GM21717 (cell line): ENCODE measurements around the gene PRKAA2.

Source experiments
- ATAC-seq: cut with Tn5 transposase; IDR thresholded peaks from one replicate; pipeline ENCODE4 v1.9.1; 2021; ENCODE audit warnings: mild to moderate bottlenecking, moderate library complexity; ENCODE audit not compliant: unreplicated experiment

PRKAA2 gene

DNA sequence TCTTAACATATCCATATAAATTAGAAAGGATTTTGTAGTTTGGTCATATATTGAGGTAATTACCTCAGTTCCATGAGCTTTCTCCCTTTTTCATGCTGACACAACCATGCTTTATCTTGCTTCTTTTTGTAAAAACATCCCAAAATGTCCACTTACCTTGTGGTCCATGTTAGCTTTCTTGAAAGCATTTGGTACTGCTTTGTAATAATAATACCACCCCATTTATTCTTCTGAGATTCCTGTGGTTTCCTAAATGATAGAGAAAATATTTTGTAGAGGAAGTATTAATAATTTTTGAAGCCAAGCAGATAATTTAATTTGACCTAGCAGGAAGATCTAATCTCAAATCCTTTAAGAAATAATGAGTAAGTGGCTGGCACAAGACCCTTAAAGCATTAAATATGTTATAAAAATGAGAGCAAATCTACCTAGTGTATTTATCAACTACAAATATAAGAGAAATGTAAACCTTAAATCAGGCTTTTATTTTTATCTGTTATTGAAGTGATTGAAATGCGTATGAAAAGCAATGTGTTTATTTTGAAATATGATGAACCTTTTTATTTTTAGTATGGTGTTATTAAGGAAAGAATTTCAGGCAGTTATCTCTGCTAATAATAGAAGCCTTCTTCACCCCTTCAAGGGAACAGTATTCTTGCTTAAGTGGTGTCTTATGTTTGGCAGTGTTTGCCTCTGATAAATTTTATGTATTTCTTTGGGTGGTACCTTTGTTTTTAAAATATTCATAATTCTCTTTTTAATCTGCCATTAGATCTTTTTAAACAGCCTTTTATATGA, 9.2 kb downstream of the PRKAA2 start:
- no peak for ATAC-seq

DNA sequence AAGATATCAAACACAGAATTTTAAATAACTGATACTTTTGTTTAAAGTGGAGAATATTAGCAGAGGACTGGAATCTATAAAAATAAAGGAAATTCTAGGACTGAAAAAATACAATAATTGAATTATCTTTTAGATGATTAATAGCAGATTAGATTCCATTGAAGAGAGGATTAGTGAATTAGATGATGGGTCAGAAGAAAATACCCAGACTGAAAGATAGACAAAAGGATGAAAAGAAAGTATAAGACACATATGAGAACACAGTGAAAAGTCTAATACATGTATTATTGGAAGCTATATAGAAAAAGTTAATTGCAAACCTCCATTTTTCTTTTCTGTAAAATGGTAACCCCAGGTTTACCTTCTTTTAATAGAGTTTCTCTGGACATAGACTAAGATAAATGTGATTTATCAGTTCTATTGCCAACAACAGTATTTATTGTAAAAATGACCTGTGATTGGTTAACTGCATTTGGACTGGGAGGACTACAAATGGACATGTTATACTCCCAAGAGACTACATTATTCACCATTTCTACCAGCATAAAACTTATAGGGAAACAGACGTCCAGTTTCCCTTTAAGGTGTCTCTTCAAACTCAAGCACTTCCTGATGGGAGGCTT, 11.0 kb downstream of the PRKAA2 start:
- ATAC-seq = no peak

- no peak for ATAC-seq
These were observed 13.1 kb downstream of the PRKAA2 start for GRCh38 chr1:56658254-56658653.

- ATAC-seq = no peak
These were observed 15.2 kb downstream of the PRKAA2 start for GRCh38 chr1:56660293-56660692.

DNA sequence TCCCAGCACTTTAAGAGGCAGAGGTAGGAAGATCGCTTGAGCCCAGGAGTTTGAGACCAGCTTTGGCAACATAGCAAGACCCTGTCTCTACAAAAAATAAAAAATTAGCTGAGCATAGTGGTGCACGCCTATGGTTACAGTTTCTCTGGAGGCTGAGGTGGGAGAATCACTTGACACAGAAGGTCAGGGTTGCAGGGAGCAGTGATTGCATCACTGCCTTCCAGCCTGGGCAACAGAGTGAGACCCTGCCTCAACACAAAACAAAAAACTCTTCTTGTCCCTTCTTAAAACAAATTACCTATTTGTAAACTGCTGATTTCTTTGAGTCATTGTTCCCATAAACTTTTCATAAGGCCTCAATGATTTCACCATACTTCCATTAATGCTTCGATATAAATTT, 18.7 kb downstream of the PRKAA2 start:
- no peak for ATAC-seq

- ATAC-seq = no peak
These were observed 20.3 kb downstream of the PRKAA2 start for GRCh38 chr1:56665384-56665783.

GRCh38 chr1:56666112-56666608, 21.0 kb downstream of the PRKAA2 start:
- ATAC-seq = no peak

GRCh38 chr1:56670350-56670749, 25.2 kb downstream of the PRKAA2 start:
- ATAC-seq = no peak

- no peak for ATAC-seq
These were observed 26.0 kb downstream of the PRKAA2 start for GRCh38 chr1:56671085-56671484.

DNA sequence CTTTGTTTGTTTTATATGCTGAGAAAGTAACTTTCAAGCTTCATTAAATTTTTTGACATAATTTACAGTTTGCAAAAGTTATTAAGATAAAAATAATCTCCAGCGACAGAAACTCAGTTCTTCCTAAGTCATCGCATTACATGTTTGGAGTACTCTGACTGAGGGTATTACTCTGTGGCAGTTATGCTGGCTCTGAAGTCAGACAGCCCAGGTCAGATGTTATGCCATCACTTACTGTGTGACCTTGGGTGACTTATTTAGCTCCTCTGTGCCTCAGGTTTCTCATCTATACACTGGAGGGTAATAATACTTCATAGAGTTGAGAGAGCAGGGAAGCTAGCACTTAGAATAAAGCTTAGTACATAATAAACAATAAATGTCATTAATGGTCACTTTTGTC, 26.4 kb downstream of the PRKAA2 start:
- no peak for ATAC-seq

DNA sequence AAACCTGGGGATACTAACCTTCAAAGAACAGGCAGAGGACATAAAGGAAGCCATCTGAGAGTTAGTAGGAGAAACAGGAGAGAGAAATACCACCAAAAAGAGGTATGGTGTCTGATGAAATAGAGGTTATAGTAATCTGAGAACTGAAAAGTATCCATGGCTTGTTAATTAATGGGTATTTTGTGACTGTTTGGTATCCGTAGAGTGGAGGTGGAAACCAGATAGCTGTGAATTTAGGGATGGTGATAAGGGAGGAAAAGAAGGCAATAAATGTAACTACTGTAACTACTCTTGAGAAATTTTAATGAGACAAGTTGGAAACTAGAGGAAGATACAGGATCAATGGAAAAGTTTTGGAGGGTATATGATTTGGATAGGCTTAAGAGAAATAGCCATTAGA, 27.5 kb downstream of the PRKAA2 start:
- ATAC-seq = no peak

DNA sequence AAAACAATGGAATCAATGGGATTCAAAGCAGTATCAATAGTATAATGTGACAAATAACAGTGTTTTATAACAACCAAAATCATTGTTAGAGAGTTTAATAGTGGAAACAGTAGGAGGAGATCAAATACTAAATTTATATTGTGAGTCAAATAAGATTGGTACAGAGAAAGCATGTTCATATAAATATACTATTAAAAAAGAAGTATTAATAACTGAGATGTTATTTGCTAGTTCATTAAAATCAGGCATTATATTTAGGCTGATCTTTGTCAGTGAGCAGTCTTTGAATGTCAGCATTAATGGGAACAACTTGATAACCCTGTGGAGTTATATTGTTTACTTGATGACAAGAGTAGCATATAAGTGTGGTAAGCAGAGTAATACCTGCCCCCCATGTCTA, 30.6 kb downstream of the PRKAA2 start:
- no peak for ATAC-seq

- ATAC-seq = no peak
These were observed 31.5 kb downstream of the PRKAA2 start for GRCh38 chr1:56676571-56677035.

DNA sequence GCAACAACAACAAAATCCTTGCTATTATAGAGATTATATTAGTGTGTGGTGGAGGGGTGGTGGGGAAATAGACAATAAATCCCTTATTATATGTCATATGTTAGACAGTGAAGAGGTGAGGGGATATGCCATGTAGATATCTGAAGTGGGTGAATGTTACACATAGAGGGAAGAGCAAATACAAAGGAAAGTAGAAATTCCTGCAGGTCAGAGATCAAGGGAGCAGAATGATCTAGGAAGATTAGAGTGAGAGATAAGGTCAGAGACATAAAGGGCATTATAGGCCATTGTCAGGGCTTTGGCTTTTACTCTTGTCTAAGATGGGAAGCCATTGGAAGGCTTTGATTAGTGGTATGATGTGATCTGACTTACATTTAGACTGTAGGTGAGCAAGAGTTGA, 38.5 kb downstream of the PRKAA2 start:
- ATAC-seq = no peak

DNA sequence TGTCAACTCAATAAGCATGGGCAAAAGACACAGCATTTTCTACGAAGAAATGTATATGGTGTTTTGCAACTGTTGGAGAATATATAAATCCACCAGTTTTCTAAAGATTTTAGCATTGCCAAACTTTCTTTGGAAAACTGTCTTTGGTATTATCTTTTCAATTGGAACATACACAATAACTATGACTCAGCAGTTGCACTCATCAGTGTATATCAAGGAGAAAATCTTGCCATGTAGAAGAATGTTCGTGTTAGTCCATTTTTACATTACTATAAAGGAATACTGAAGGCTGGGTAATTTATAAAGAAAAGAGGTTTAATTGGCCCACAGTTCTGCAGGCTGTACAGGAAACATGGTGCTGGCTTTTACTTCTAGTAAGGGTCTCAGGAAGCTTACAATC, 41.1 kb downstream of the PRKAA2 start:
- no peak for ATAC-seq

- ATAC-seq = peak; percentile 84
These were observed 43.5 kb downstream of the PRKAA2 start for GRCh38 chr1:56688522-56689026.

DNA sequence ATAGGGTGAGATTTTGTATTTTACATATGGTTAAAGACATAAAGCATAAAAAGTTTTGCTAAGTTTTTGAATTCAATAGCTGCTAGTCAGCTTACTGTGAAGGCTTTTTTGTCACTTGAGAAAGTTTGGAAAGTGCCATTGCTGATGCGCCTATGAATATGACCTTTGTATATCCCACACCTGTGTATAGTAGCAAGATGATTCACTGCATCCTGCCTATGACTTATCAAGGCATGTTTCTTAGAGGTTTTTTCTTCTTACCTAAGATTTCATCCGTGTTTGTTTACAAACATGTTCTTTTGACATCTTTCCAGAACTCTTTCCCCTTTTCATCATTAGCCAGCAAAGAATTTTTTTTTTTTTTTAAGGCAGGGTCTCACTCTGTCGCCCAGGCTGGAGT, 51.5 kb downstream of the PRKAA2 start:
- ATAC-seq = no peak

DNA sequence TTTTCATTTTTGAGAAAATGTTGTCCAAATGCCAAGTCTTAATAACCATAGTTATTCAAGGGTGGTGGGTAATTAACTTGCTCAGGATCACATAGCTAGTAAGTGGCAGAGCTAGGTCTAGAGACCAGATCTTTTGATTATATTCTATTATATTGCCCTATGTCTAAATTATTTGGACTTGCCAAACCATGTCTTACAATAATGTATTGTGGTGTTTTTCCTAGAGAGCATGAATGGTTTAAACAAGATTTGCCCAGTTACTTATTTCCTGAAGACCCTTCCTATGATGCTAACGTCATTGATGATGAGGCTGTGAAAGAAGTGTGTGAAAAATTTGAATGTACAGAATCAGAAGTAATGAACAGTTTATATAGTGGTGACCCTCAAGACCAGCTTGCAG, 58.6 kb downstream of the PRKAA2 start:
- ATAC-seq = no peak

GRCh38 chr1:56707379-56707778, 62.3 kb downstream of the PRKAA2 start:
- ATAC-seq = no peak

- peak; percentile 69 for ATAC-seq
These were observed 64.3 kb downstream of the PRKAA2 start for GRCh38 chr1:56709269-56709880.

- no peak for ATAC-seq
These were observed 64.9 kb downstream of the PRKAA2 start for GRCh38 chr1:56709995-56710394.

- no peak for ATAC-seq
These were observed 65.5 kb downstream of the PRKAA2 start for GRCh38 chr1:56710646-56711045.
